Stimulated activated CD8-positive, alpha-beta memory T cell treated with anti-CD3 and anti-CD28 coated beads, Interleukin-12 subunit alpha, Interleukin-12 subunit beta, amount 100 ng/mL, for 4 hours (primary cell): ENCODE measurements around the gene CAVIN2.

Experiments
- DNase-seq: peaks from one replicate; pipeline ENCODE4 v3.0.0-alpha.2; 2020; ENCODE audit warnings: low read depth

CAVIN2 gene

GRCh38 chr2:191846515-191847476 lies at the start of gene CAVIN2:
CAVIN2 (minus strand) TSS chr2:191847088; CDS start chr2:191846925, 163 bp downstream.
- DNase-seq: no peak

GRCh38 chr2:191895743-191896142 lies 48.9 kb upstream of the CAVIN2 start:
- DNase-seq: no peak

GRCh38 chr2:191895195-191895594 lies 48.3 kb upstream of the CAVIN2 start:
- DNase-seq: no peak

GRCh38 chr2:191894681-191895147 lies 47.8 kb upstream of the CAVIN2 start:
- no peak for DNase-seq

GRCh38 chr2:191892391-191892790 lies 45.5 kb upstream of the CAVIN2 start:
- DNase-seq: no peak

GRCh38 chr2:191891656-191892055 lies 44.8 kb upstream of the CAVIN2 start:
- no peak for DNase-seq

- no peak for DNase-seq
These were observed 43.0 kb upstream of the CAVIN2 start for GRCh38 chr2:191889931-191890330.

GRCh38 chr2:191888400-191889166 lies 41.7 kb upstream of the CAVIN2 start:
- DNase-seq: no peak

- no peak for DNase-seq
These were observed 38.8 kb upstream of the CAVIN2 start for GRCh38 chr2:191885650-191886049.

GRCh38 chr2:191885098-191885497 lies 38.2 kb upstream of the CAVIN2 start:
- no peak for DNase-seq

GRCh38 chr2:191881982-191882816 lies 35.3 kb upstream of the CAVIN2 start:
- DNase-seq: no peak

- no peak for DNase-seq
These were observed 31.8 kb upstream of the CAVIN2 start for GRCh38 chr2:191878548-191879279.

- DNase-seq: no peak
These were observed 31.0 kb upstream of the CAVIN2 start for GRCh38 chr2:191877875-191878274.

GRCh38 chr2:191875859-191876258 lies 29.0 kb upstream of the CAVIN2 start:
- no peak for DNase-seq

- DNase-seq: no peak
These were observed 23.9 kb upstream of the CAVIN2 start for GRCh38 chr2:191870744-191871143.

- no peak for DNase-seq
These were observed 22.9 kb upstream of the CAVIN2 start for GRCh38 chr2:191869781-191870180.

- DNase-seq: no peak
These were observed 22.3 kb upstream of the CAVIN2 start for GRCh38 chr2:191869178-191869577.

- no peak for DNase-seq
These were observed 20.6 kb upstream of the CAVIN2 start for GRCh38 chr2:191867507-191867847.

- no peak for DNase-seq
These were observed 20.0 kb upstream of the CAVIN2 start for GRCh38 chr2:191866675-191867506.

- DNase-seq: no peak
These were observed 19.3 kb upstream of the CAVIN2 start for GRCh38 chr2:191866195-191866594.
